Coronary artery (tissue), 2 donors: ENCODE results near the gene IMMP2L.
"Not testable (repeated sequence)": the region's sequence is repeated elsewhere in the genome, so short reads cannot be mapped to it uniquely, and the experiment has no call there.

ENCODE experiments used
- DNase-seq: peaks from one replicate; pipeline ENCODE4 v3.0.0-alpha.2; 2017; ENCODE audit warnings: low spot score
- H3K27ac ChIP-seq, 2 donors: fragments of 200-600 bp; sonication (generic); one replicate each; pipeline ENCODE4 v1.5.1; 2016 to 2019
- H3K4me3 ChIP-seq: fragments of 200-600 bp; sonication (generic); 2 replicates; pipeline ENCODE4 v1.5.1; 2016; ENCODE audit warnings: mild to moderate bottlenecking, moderate library complexity
- CTCF ChIP-seq: fragments of 200-600 bp; sonication (generic); IDR thresholded peaks from one replicate; pipeline ENCODE4 v1.5.1; 2019; ENCODE audit warnings: antibody characterized with exemption

The IMMP2L gene

GRCh38 chr7:111294494-111294893 lies 267.8 kb downstream of the IMMP2L start:
- H3K27ac ChIP-seq: no peak overlapping the region
- no peak overlapping the region for H3K4me3 ChIP-seq
- no peak for TF ChIP-seq CTCF
- DNase-seq: no peak

GRCh38 chr7:111292026-111292470 lies 270.2 kb downstream of the IMMP2L start:
- H3K27ac ChIP-seq: no peak overlapping the region
- H3K4me3 ChIP-seq: no peak overlapping the region
- no peak for DNase-seq
- TF ChIP-seq CTCF: no peak

GRCh38 chr7:111290982-111291381 lies 271.3 kb downstream of the IMMP2L start:
- no peak for DNase-seq
- Histone ChIP-seq H3K4me3 (no peak overlapping the region), H3K27ac (no peak overlapping the region)
- TF ChIP-seq CTCF: no peak

- Histone ChIP-seq H3K27ac (no peak overlapping the region), H3K4me3 (no peak overlapping the region)
- no peak for DNase-seq
- no peak for TF ChIP-seq CTCF
Measured at GRCh38 chr7:111290419-111290818, 271.9 kb downstream of the IMMP2L start.

- not testable (repeated sequence) for H3K4me3 ChIP-seq, DNase-seq, H3K27ac ChIP-seq
Measured at GRCh38 chr7:111288441-111288840, 273.9 kb downstream of the IMMP2L start.

GRCh38 chr7:111282626-111283025 lies 279.7 kb downstream of the IMMP2L start:
- Histone ChIP-seq H3K4me3 (no peak overlapping the region), H3K27ac (no peak overlapping the region)
- DNase-seq: no peak
- no peak for TF ChIP-seq CTCF

- no peak for DNase-seq
- H3K27ac ChIP-seq: no peak overlapping the region
Measured at GRCh38 chr7:111274857-111275256, 287.4 kb downstream of the IMMP2L start.

More at GRCh38 chr7:111274857-111275256, 287.4 kb downstream of the IMMP2L start:
- no peak overlapping the region for H3K4me3 ChIP-seq
- no peak for TF ChIP-seq CTCF
